HG03108 (cell line): ENCODE results near the gene RDM1.

ENCODE experiments used
- ATAC-seq: cut with Tn5 transposase; IDR thresholded peaks from one replicate; pipeline ENCODE4 v1.9.1; 2021; ENCODE audit warnings: moderate library complexity; ENCODE audit not compliant: unreplicated experiment

The RDM1 gene

DNA sequence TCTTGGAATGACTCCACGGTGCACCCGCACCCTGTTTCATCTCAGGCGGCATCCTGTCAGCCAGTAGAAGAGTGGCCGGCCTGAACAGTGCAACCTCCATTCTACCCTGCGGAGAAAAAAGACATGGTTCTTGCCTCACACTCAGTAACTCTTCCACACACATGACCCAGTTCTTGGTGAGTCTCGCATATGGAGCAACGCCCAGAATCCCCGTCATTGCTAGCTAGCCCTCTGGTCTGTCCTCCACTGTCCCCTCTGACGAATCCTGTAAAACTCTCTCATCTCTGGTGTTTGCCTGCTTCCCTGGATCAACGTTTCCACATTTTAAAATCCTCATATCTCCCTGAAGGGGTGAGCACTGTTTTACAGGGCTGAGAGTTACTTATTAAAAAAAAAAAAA lies 4.2 kb upstream of the RDM1 start:
- no peak for ATAC-seq

DNA sequence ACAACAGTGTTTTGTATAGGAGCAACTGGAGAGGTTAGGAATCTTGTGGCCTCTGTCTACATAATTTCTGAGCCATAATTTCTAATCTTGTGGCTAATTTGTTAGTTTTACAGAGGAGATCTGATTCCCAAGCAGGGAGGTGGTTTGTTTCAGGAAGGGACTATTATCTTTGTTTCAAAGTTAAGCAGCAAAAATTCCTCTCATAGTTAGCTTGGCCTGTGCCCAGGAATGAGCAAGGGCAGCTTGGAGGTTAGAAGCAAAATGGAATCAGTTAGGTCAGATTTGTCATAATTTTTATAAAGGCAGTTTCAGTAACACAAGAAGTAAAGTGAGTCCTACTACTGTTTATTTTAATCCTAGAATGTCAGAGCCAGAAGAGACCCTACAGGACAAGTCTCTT lies 2.0 kb upstream of the RDM1 start:
- no peak for ATAC-seq

DNA sequence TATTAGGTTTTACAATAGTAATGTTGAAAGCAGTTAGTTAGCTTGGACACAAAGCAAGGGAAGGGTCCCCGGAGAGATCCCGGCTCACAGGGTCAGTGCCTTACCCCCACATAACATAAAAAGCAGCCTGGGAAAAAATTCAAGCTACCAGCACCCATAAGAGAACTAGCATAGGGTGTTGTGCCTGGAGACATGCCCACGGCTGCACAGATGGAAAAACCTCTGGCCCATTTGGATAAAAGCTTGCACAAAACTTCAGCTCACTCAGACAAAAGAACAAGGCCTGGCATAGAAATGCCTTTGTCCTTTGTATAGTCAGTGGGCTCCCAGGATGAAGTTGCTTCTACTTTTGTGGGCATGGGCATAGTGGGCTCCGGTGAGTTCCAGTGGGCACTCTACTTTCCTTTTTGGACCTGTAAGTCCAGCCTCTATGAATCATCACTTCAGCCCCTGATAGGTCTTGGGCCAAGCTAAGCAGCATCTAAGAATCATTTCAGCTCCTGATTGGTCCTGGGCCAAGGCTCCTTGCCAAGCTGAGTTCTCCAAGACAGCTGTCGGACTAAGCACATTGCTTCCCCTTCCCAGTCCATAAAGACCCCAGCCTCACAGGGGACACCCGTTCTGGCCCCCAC lies 1.3 kb upstream of the RDM1 start:
- no peak for ATAC-seq

- no peak for ATAC-seq
Observed at GRCh38 chr17:35927714-35928113, 2.9 kb downstream of the RDM1 start.

- no peak for ATAC-seq
Observed at GRCh38 chr17:35923609-35924114, 6.9 kb downstream of the RDM1 start.

- no peak for ATAC-seq
Observed at GRCh38 chr17:35920229-35920628, 10.3 kb downstream of the RDM1 start.

- no peak for ATAC-seq
Observed at GRCh38 chr17:35918665-35919064, 11.9 kb downstream of the RDM1 start.

GRCh38 chr17:35917519-35918213 lies 12.9 kb downstream of the RDM1 start:
- ATAC-seq, result no peak

- no peak for ATAC-seq
Observed at GRCh38 chr17:35915153-35915964, 15.2 kb downstream of the RDM1 start.

- no peak for ATAC-seq
Observed at GRCh38 chr17:35914354-35914753, 16.2 kb downstream of the RDM1 start.

DNA sequence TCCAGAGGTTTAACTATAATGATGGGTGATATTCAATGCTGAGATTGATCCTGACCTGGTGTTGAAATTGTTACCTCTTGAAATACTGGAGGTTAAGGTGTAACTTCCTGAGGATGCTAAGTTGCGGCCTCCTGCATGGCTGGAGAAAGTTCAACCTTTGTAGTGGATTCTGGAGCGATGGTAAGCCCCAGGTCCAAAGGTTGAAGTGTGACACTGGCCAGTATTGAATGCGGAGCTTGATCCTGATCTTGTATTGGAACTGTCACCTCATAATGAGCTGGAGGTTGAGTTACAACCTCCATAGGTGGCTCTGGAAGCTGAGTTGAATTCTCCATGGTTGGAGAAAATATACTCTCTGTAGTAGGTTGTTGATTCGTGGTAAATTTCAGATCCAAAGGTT lies 17.0 kb downstream of the RDM1 start:
- no peak for ATAC-seq

GRCh38 chr17:35912942-35913341 lies 17.6 kb downstream of the RDM1 start:
- ATAC-seq, result no peak

GRCh38 chr17:35912339-35912912 lies 18.1 kb downstream of the RDM1 start:
- no peak for ATAC-seq

- no peak for ATAC-seq
Observed at GRCh38 chr17:35909408-35909807, 21.2 kb downstream of the RDM1 start.

GRCh38 chr17:35907691-35908090 lies 22.9 kb downstream of the RDM1 start:
- no peak for ATAC-seq

DNA sequence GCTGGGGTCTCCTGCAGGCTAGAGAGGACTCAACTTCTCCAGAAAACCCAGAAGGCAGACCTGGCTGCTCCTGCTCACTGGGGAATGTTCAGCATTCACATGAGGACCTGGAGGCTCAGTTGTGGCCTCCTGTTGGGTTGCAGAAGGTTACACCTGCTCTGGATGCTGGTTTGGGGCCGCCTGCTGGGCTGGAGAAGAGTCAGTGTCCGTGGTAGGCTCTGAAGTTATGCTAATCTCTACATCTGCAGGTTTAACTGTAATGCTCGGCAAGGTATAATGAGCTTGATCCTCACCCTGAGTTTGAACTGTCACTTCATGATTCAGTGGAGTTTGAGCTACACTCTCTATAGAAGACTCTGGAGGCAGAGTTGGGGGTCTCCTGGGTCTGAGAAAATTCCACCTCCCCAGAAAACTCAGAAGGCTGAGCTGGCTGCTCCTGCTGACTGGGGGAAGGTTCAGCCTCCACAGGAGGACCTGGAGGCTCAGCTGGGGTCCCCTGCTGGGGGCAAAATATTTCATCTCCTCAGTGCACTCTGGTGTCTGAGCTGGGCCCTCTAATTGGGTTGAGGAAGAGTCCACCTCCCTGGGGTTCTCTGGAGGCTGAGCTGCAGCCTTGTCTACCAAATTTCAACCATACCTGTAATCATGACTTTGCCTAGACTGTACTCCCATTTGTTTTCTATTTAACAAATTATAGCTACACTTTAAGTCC lies 23.5 kb downstream of the RDM1 start:
- ATAC-seq, result no peak

- ATAC-seq, result no peak
Observed at GRCh38 chr17:35906191-35906925, 24.2 kb downstream of the RDM1 start.

GRCh38 chr17:35903451-35903850 lies 27.1 kb downstream of the RDM1 start:
- no peak for ATAC-seq

GRCh38 chr17:35901631-35902175 lies 28.9 kb downstream of the RDM1 start:
- ATAC-seq, result no peak
